Epithelial cell of proximal tubule (primary cell): ENCODE data around the gene RPL22. TPM values are rescaled to one million over a fixed set of nuclear protein-coding genes. Genes with fewer than 3 reads are reported as not detected.
A peak's percentile ranks its signal among the peaks of the same experiment; 100 is the strongest.

Source experiments
- DNase-seq: peaks from one replicate; pipeline ENCODE4 v3.0.0-alpha.2; 2011; ENCODE audit warnings: low read depth
- H3K4me3 ChIP-seq: 2 replicates; pipeline ENCODE4 v1.5.1; 2011; ENCODE audit warnings: low read depth, mild to moderate bottlenecking, low read length
- total RNA-seq: library from RNA; depleted of rRNA; stranded (reverse); fragments of >200 nt; gene quantifications from 2 replicates; pipeline ENCODE4 v1.2.3, GENCODE V29; 2015
- TF ChIP-seq, protein P1 (sequence below): conservative IDR thresholded peaks from 2 replicates; pipeline ENCODE4 v1.5.1; 2012; ENCODE audit warnings: low read depth, mild to moderate bottlenecking, low read length

RPL22 gene
- total RNA-seq, 1 donor from 2014 or later = 341 TPM

DNA sequence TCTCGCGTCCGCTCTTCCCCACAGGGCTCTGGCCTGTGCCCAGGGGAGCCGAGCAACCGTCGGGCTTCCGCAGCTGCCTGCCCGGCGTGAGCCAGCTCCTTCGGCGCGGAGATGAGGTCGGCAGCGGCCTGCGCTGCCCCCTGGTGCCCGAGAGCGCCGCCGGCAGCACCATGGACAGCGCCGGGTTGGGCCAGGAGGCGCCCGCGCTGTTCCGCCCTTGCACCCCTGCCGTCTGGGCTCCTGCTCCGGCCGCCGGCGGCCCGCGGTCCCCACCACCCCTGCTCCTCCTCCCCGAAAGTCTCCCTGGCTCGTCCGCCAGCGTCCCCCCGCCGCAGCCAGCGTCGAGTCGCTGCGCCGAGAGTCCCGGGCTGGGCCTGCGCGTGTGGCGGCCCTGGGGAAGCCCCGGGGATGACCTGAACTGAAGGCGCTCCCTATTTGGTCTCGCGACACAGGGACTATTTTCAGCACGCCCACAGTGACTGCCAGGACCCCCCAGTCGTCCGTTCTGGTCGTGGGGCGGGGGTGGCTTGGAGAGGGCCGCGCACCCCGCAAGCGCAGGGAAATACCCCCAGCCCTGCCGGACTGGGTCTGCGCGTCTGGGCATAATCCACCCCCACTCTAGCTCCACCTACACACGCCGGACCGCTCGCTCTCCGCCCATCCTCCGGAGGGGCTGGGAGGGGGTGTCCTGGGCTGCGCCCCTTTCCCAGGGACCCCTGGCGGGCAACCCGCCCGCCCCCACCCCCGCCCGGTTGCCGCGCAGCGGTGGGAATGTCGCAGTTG, 45.9 kb upstream of the RPL22 start:
- TF ChIP-seq, protein P1, sequence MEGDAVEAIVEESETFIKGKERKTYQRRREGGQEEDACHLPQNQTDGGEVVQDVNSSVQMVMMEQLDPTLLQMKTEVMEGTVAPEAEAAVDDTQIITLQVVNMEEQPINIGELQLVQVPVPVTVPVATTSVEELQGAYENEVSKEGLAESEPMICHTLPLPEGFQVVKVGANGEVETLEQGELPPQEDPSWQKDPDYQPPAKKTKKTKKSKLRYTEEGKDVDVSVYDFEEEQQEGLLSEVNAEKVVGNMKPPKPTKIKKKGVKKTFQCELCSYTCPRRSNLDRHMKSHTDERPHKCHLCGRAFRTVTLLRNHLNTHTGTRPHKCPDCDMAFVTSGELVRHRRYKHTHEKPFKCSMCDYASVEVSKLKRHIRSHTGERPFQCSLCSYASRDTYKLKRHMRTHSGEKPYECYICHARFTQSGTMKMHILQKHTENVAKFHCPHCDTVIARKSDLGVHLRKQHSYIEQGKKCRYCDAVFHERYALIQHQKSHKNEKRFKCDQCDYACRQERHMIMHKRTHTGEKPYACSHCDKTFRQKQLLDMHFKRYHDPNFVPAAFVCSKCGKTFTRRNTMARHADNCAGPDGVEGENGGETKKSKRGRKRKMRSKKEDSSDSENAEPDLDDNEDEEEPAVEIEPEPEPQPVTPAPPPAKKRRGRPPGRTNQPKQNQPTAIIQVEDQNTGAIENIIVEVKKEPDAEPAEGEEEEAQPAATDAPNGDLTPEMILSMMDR = peak; percentile 75
- no peak overlapping the region for H3K4me3 ChIP-seq
- DNase-seq = no peak

DNA sequence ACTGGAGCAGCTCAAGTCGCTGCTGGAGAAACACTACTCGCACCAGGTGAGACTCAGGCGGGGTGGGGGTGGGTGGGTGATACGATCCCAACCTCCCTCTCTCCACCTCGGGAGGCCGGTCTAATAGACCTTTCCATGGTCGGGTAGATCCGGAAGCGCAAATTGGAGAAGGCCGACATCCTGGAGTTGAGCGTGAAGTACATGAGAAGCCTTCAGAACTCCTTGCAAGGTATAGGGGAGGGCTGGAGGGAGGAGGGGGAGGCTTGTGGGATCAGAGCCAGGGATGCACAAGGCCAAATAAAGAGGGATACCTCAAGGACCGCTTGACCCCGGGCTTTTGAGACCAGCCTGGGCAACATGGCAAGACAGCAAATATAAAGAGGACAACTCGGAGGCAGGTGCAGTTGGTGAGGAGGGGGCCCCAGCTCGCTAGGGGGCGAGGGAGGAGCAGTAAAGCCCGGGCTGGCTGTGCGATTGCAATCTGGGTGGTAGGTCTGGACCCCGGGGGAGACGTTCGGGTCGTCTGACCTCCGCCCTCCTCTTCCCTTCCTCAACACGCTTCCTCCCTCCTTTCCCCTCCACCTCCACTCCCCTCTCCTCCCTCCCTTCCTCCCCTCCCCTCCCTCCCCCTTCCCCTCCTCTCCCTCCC, 45.1 kb upstream of the RPL22 start:
- no peak for DNase-seq
- TF ChIP-seq, protein P1 = no peak
- no peak overlapping the region for H3K4me3 ChIP-seq

DNA sequence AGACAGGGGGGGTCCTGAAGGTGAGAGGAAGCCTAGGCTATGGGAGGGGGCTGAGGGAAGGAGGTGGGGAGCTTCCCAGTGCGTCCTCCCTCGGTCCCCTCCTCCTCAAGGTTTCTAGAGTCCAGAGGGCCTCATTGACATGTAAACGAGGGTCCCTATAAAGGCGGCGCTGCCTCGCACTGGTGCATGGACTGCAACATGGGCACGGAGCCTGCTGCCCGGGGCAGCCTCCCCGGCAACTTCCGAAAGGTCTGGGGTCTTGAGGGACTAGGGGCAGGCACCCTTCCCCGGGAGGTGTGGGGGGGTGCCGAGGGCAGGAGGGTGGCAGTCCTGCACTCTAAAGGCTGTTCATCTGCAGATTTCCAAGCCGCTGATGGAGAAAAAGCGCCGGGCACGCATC, 44.6 kb upstream of the RPL22 start, which contains the start of gene HES3:
Gene HES3 (plus strand): TSS at position 187 of the 400 bp plus-strand sequence. CDS start 187 bp downstream, at position 374.
- no peak within 1 kb of the TSS for H3K4me3 ChIP-seq
- DNase-seq = no peak
- TF ChIP-seq, protein P1 = no peak

DNA sequence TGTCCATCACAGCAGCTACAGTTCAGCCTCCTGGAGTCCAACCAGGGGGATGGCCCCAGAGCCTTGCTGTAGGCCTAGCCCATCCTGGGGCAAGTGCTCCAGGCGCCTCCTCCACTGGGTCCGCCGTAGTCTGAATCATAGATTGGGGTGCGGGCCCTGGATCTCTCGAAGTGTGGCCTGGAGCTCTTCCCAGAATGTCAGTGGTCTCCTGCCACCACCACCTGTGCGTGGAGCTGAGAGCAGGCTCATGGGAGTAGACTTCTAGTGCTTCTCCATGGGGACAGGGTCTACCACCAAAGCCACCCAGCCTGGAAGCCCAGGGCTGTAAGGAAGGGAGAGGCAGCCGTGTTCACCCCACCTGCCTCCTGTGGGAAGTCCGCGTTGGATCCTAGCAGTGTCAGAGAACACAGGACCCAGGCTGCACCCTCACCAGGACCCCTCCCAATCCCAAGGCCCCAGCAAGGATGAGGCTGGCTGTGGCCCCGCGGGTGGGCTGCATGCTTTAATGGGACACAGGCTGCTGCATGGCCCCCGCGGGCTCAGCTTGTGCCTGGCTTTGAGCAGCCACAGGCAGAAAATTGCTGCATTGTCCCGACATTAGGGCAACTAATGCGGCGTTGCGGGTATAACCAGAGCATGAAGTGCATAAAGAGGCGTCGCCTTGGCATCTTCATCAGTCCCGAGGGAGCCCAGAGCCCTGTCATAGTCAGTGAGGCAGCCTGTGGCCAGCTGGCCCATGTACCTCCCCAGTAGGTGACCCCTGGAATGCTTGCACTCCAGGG, 43.8 kb upstream of the RPL22 start:
- DNase-seq = no peak
- TF ChIP-seq, protein P1 = no peak
- no peak overlapping the region for H3K4me3 ChIP-seq

DNA sequence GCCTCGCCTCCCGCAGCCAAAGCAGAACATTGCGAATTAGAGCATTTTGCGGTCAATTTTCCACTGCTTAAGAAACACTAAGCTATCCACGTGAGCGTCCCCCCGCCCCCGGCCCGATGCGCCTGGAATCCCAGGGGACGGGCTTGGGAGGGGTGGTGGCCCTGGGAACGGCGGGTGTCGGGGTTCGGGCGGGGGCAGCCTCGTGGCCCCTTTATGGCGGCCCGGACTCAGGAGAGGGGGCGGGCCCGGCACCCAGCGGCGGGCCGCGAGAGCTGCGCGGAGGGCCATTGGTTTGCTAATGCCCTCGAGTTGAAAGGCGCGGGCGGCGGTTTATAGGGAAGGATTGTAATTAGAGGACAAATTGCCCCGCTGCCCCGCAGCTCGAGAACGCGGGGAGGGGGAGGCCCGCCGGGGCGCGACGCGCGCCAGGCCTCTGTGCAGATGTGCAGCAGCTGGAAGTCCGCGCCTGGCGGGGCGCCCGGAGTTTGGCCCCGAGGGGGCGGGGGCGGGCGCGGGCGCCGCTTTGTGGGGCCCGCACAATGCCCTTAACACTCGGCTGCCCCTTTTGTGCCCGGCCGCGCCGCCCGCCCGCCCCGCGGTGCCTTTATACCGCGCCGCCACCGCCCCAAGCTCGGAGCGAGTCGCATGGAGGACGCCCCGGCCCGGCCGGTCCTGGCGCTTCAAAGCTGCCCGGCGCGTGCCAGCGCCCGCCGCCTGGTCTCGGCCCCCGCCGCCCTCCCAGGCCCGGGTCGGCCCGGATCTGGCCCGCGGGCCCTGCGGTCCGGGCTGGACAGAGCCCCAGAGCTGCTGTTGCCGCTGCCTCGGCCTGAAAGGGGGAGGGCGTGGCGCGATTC, 42.7 kb upstream of the RPL22 start:
- TF ChIP-seq, protein P1 = no peak
- no peak for DNase-seq
- H3K4me3 ChIP-seq = peak overlapping the region; percentile 8

DNA sequence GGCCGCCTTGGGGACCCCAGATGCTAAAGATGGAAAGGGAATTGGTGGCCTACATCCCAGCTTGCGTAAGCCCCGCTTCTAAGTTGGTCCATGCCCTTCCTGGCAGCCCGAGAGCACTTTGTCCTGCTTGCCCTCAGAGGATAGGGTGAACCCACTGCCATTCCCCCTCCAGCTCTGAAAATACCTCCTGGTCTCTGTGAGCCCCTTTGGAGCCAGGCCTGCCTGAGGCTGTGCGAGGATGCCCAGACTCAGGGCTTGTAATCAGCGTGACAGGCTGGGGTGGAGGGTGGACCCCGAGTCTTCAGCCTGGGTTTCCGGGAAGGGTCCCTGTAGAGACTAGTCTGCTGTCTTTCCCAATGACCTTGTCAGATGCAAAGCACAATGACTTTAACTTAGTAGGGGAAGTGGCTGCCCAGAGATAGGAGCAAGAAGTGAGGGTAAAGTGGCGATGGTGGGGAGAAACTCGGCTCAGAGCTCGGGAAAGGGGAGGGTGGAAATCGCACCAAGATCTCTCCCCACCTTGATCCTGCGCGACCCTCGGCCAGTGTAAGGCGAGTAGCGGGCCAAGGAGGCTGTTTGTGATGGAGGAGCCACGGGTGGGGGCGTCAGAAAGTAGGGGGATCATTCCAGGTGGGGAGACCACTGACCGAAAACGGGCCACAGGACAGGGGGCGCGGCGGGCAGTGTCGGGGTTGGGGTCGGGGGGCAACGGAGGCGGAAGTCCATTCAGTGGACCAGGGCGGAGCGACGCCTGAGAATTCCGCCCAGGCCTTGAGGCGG, 41.9 kb upstream of the RPL22 start:
- TF ChIP-seq, protein P1 = no peak
- no peak overlapping the region for H3K4me3 ChIP-seq
- DNase-seq = no peak
